Spleen (tissue), 11 donors: ENCODE data around the gene NUP50. TPM values are rescaled to one million over a fixed set of nuclear protein-coding genes. Genes with fewer than 3 reads are reported as not detected.

Experiments used
- DNase-seq: peaks from one replicate; pipeline ENCODE4 v3.0.0-alpha.2; 2020
- H3K27ac ChIP-seq, 8 donors: fragments of 200-600 bp; sonication (generic) in 7 of 8; 1 replicate in 4 of 8; 2 replicates in 4 of 8; pipeline versions ENCODE4 v1.5.0 to v1.8.0; 2016 to 2021; ENCODE audit warnings: inconsistent platforms in 4 of 8, mild to moderate bottlenecking in 4 of 8, moderate library complexity in 1 of 8
- H3K27me3 ChIP-seq, 7 donors: fragments of 200-600 bp; sonication (generic) in 6 of 7; replicated peaks in 1 of 7; 1 replicate in 4 of 7; 2 replicates in 3 of 7; pipeline versions ENCODE4 v1.5.0 to v1.8.0; 2016 to 2021; ENCODE audit warnings: inconsistent platforms in 3 of 7, mild to moderate bottlenecking in 1 of 7
- H3K36me3 ChIP-seq, 6 donors: fragments of 200-600 bp; sonication (generic) in 5 of 6; 1 replicate in 4 of 6; 2 replicates in 2 of 6; pipeline versions ENCODE4 v1.5.0 to v1.8.0; 2016 to 2021; ENCODE audit warnings: inconsistent platforms in 2 of 6
- H3K4me1 ChIP-seq, 6 donors: fragments of 200-600 bp; sonication (generic) in 5 of 6; 1 replicate in 3 of 6; 2 replicates in 3 of 6; pipeline versions ENCODE4 v1.5.0 to v1.8.0; 2016 to 2021; ENCODE audit warnings: inconsistent platforms in 3 of 6
- H3K4me3 ChIP-seq, 8 donors: fragments of 200-600 bp; sonication (generic) in 7 of 8; 1 replicate in 4 of 8; 2 replicates in 4 of 8; pipeline versions ENCODE4 v1.5.0 to v1.8.0; 2016 to 2021; ENCODE audit warnings: inconsistent platforms in 4 of 8, mild to moderate bottlenecking in 4 of 8, moderate library complexity in 2 of 8
- H3K9me3 ChIP-seq, 8 donors: fragments of 200-600 bp; sonication (generic) in 7 of 8; 1 replicate in 4 of 8; 2 replicates in 4 of 8; pipeline versions ENCODE4 v1.5.0 to v1.8.0; 2016 to 2021; ENCODE audit warnings: inconsistent platforms in 4 of 8
- POLR2A ChIP-seq, 3 donors: fragments of 450-650 bp; IDR thresholded peaks; one replicate each; pipeline ENCODE4 v1.5.1; 2017; ENCODE audit warnings: antibody characterized with exemption in 3 of 3, mild to moderate bottlenecking in 1 of 3
- POLR2AphosphoS5 ChIP-seq, 3 donors: sonication (generic); formaldehyde crosslinking; IDR thresholded peaks; one replicate each; pipeline ENCODE4 v1.5.1; 2017; ENCODE audit warnings: antibody characterized with exemption in 3 of 3
- WGBS, 5 donors: extraction: QIAGEN DNeasy Blood & Tissue Kit in 3 of 5; methylation state at CpG; one replicate each; pipeline versions ENCODE4 v1.1.5 to v1.1.7; 2013 to 2018; 5-methylcytosine and 5-hydroxymethylcytosine counted together
- intact Hi-C: fragments of 100-400 bp; cut with DNase I; formaldehyde crosslinking; loops from one replicate; pipeline ENCODE4 v1.15.0; 2023; ENCODE audit warnings: low total_unique reads
- polyA plus RNA-seq, 3 donors: library from polyadenylated mRNA; stranded (reverse); fragments of 200-250 nt; gene quantifications; one replicate each; pipeline ENCODE4 v1.2.1, GENCODE V29; 2013
- total RNA-seq, 7 donors: library from RNA; depleted of rRNA in 3 of 7; stranded (reverse); fragments of >200 nt in 3 of 7; fragmentation: NEBNext Ultra II Directional in 4 of 7; extraction: Animal tissue kit (Norgen Biotek cat#: 25700) in 4 of 7; gene quantifications; one replicate each; pipeline versions ENCODE4 v1.1.0 to v1.2.1, GENCODE V29; 2016 to 2021
- TF ChIP-seq, protein P1 (sequence below), 11 experiments: fragments of 200-600 bp in 7 of 11; fragments of 450-650 bp in 4 of 11; sonication (generic) in 4 of 11; IDR thresholded peaks in 8 of 11; conservative IDR thresholded peaks in 3 of 11; 1 replicate in 7 of 11; 2 replicates in 4 of 11; pipeline versions ENCODE4 v1.4.0 to v1.8.0; 2016 to 2021; ENCODE audit warnings: antibody characterized with exemption in 11 of 11, inconsistent platforms in 4 of 11, mild to moderate bottlenecking in 1 of 11
- donor health status: healthy with polysubstance abuse.
- donor health status: DM: no; HTN: no; CAD: no; lungs with moderate emphysema.
- donor health status: DM: no; HTN: no; CAD: no.
- donor health status: Bipolar disorder and iron deficiency.
- donor health status: healthy.
- donor health status: DM: no; HTN: no; CAD: no.
- donor health status: DM: yes; HTN: yes; CAD: no.

Gene NUP50
- total and polyA plus RNA-seq, 10 donors, result 16.2 to 109 (median 94.1) TPM

DNA sequence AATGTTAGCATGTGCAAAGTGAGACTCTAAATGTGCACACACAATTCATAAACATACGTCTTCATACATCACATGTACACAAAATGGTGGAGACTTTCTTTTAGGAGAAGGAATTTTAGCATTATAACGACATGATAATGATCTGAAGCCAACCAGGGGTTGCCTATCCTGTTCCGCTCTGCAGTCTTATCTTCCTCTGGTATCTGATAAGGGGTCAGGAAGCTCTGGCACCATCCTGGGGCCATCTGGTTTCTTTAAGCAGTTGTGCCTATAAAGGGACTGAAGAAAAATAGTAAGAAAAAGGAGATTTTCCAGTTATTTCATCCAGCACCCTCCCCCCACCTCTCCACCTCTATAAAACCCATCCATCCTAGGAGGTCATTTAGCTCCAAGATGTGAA, 5.8 kb upstream of the NUP50 start:
- Histone ChIP-seq H3K4me3 (peak overlapping the region in 1 of 8 donors; percentile 46), H3K4me1 (peaks cover 16 to 58% (median 45%) of the 10 kb centered on the region in 6 donors), H3K27me3 (no peaks in the 10 kb centered on the region), H3K9me3 (no peaks in the 10 kb centered on the region), H3K27ac (peak overlapping the region in 7 of 8 donors; percentile 80 to 97 (median 96)), H3K36me3 (peaks cover 0 to 38% (median 9%) of the 10 kb centered on the region in 6 donors)
- DNase-seq, result no peak
- intact Hi-C loops, result no loop called here
- 62 to 79% (median 76%) methylated on average over 3 of the region's 3 CpGs for WGBS, 5 donors
- TF ChIP-seq POLR2AphosphoS5 (IDR thresholded peaks at IDR 0.05) (no peak), POLR2A (IDR thresholded peaks at IDR 0.05) (no peak)
- TF ChIP-seq, protein P1, sequence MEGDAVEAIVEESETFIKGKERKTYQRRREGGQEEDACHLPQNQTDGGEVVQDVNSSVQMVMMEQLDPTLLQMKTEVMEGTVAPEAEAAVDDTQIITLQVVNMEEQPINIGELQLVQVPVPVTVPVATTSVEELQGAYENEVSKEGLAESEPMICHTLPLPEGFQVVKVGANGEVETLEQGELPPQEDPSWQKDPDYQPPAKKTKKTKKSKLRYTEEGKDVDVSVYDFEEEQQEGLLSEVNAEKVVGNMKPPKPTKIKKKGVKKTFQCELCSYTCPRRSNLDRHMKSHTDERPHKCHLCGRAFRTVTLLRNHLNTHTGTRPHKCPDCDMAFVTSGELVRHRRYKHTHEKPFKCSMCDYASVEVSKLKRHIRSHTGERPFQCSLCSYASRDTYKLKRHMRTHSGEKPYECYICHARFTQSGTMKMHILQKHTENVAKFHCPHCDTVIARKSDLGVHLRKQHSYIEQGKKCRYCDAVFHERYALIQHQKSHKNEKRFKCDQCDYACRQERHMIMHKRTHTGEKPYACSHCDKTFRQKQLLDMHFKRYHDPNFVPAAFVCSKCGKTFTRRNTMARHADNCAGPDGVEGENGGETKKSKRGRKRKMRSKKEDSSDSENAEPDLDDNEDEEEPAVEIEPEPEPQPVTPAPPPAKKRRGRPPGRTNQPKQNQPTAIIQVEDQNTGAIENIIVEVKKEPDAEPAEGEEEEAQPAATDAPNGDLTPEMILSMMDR (IDR thresholded peaks at IDR 0.05 in 8 of 11, conservative IDR thresholded peaks at IDR 0.05 in 3 of 11), result no peak

DNA sequence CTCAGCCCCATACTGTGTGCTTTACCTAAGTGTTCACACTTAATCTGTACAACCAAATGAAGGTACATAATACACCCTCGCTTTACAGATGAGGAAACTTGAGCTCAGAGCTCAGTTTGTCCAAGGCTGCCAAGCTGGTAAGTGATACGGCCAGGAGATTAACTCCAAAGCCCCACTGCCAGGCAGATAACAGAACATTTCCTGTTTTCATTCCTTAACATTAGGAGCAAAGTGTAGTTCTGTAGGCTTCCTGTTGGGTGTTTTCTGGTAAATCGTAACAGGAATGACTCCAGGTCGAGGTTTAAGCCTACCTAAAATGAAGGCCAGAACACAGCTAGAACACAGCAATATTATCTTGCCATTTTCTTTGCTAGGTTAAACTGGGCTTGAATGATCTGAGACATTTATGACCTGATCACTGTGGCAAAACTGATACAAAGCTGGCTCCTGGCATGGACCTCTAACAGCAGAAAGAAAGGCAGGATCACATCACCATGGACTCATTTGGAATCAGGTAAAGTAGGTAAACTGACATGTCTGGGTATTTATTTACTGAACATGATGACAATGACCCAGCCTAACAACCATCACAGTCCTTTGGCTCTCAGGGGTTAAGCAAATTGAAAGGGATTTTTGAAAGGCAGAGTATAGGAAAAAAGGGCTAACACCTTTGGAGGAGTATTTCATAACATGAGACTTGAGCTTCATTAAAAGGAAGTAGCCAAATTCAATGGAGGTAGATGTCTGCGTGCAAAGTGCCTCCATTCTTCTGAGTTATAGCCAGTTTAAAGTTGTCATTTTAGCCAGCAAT, 3.9 kb upstream of the NUP50 start:
- H3K36me3 ChIP-seq, result peaks cover 0 to 31% (median 9%) of the 10 kb centered on the region in 6 donors
- H3K4me3 ChIP-seq, result peak overlapping the region in 1 of 8 donors; percentile 46
- H3K27me3 ChIP-seq, result no peaks in the 10 kb centered on the region
- TF ChIP-seq, protein P1 (IDR thresholded peaks at IDR 0.05 in 8 of 11, conservative IDR thresholded peaks at IDR 0.05 in 3 of 11), result peak in 5 of 11 experiments; percentile 19 to 33 (median 21)
- TF ChIP-seq POLR2AphosphoS5 (IDR thresholded peaks at IDR 0.05), result peak in 1 of 3 donors; percentile 50
- TF ChIP-seq POLR2A (IDR thresholded peaks at IDR 0.05), result no peak
- WGBS, 5 donors, result 29 to 44% (median 37%) methylated on average over 5 of the region's 5 CpGs
- DNase-seq, result no peak
- H3K4me1 ChIP-seq, result peaks cover 18 to 67% (median 49%) of the 10 kb centered on the region in 6 donors
- intact Hi-C loops, result loop anchor here (10.0 kb wide), 1 partner anchor 85 kb away; the partner anchor contains the start of gene KIAA0930
- peak overlapping the region; percentile 68 to 97 (median 94) for H3K27ac ChIP-seq
- H3K9me3 ChIP-seq, result no peaks in the 10 kb centered on the region

DNA sequence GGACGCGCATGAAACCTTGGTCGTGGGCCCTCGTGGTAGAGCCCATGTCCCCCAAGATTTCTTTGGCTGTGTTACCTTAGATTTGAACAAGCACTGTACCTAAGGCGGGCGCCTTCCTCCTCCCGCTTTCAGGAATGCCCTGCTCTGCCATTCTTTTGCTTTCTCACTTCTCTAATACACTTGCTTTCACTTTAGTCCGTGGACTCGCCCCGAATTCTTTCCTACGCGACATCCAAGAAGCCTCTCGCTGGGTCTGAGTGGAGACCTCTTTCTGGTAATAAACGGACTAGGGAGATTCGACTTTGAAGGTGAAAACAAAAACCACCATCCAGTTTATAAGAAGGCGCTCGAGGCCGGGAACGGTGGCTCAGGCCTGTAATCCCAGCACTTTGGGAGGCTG, 1.2 kb upstream of the NUP50 start:
- H3K4me3 ChIP-seq, result peak overlapping the region in 7 of 8 donors; percentile 85 to 97 (median 89)
- intact Hi-C loops, result loop anchor here (10.0 kb wide), 1 partner anchor 82 kb away; the partner anchor contains the start of gene KIAA0930
- peak overlapping the region in 7 of 8 donors; percentile 92 to 97 (median 96) for H3K27ac ChIP-seq
- no peaks in the 10 kb centered on the region for H3K9me3 ChIP-seq
- DNase-seq, result no peak
- no peak for TF ChIP-seq POLR2AphosphoS5 (IDR thresholded peaks at IDR 0.05)
- TF ChIP-seq, protein P1 (IDR thresholded peaks at IDR 0.05 in 8 of 11, conservative IDR thresholded peaks at IDR 0.05 in 3 of 11), result no peak
- TF ChIP-seq POLR2A (IDR thresholded peaks at IDR 0.05), result no peak
- peaks cover 0 to 24% (median 6%) of the 10 kb centered on the region in 6 donors for H3K36me3 ChIP-seq
- whole genome bisulfite sequencing, 5 donors, result 71 to 86% (median 83%) methylated on average over 18 to 19 of the region's 19 CpGs
- no peaks in the 10 kb centered on the region for H3K27me3 ChIP-seq
- H3K4me1 ChIP-seq, result peaks cover 33 to 90% (median 74%) of the 10 kb centered on the region in 6 donors

DNA sequence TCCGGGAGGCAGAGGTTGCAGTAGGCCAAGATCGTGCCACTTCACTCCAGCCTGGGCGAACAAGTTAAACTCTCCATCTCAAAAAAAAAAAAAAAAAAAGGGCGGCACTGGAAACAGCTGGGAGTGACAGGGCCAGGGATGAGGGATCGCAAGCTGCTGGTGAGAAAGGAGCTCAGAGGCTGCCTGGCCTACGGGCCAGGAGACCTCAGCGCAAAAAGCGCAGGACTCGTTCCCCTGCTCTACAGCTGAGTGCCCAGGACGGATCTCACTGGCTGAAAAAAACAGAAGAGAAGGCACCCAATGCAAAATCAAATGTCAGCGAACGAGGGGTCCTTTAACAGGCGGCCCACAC, 650 bp upstream of the NUP50 start:
- H3K4me1 ChIP-seq, result peaks cover 33 to 90% (median 70%) of the 10 kb centered on the region in 6 donors
- H3K9me3 ChIP-seq, result no peaks in the 10 kb centered on the region
- peak overlapping the region; percentile 87 to 97 (median 96) for H3K27ac ChIP-seq
- intact Hi-C loops, result loop anchor here (10.0 kb wide), 1 partner anchor 82 kb away; the partner anchor contains the start of gene KIAA0930
- no peaks in the 10 kb centered on the region for H3K27me3 ChIP-seq
- H3K4me3 ChIP-seq, result peak overlapping the region; percentile 75 to 97 (median 88)
- 6 to 16% (median 6%) methylated on average over 12 to 13 of the region's 13 CpGs for WGBS, 5 donors
- peaks cover 0 to 24% (median 4%) of the 10 kb centered on the region in 6 donors for H3K36me3 ChIP-seq
- TF ChIP-seq POLR2A (IDR thresholded peaks at IDR 0.05) (no peak), POLR2AphosphoS5 (IDR thresholded peaks at IDR 0.05) (no peak)
- TF ChIP-seq, protein P1 (IDR thresholded peaks at IDR 0.05 in 8 of 11, conservative IDR thresholded peaks at IDR 0.05 in 3 of 11), result no peak
- no peak for DNase-seq
